OCI-LY7 (cell line): ENCODE data around the gene TPPP3. TPM values are rescaled to one million over a fixed set of nuclear protein-coding genes. Genes with fewer than 3 reads are reported as not detected.
"Not testable (repeated sequence)": the region's sequence is repeated elsewhere in the genome, so short reads cannot be mapped to it uniquely, and the experiment has no call there.

Experiments
- BruUV-seq: library from RNA; stranded (reverse); fragments of 400-500 nt; replicated peaks from 2 replicates; lab custom pipeline; 2021; lab: Mats Ljungman, UMichigan
- CTCF ChIA-PET: fragments of 300-600 bp; sonication (Branson Sonifier 250); formaldehyde crosslinking; loops from one replicate; lab custom pipeline; 2022; ENCODE audit warnings: antibody characterized with exemption; ENCODE audit not compliant: unreplicated experiment; lab: Charles Lee
- POLR2A ChIA-PET: fragments of 300-600 bp; sonication (Branson Sonifier 250); formaldehyde crosslinking; loops from one replicate; lab custom pipeline; 2022; ENCODE audit warnings: antibody characterized with exemption; lab: Charles Lee
- DNase-seq: peaks from one replicate; pipeline ENCODE4 v3.0.0-alpha.2; 2015; ENCODE audit warnings: low spot score
- H2AFZ ChIP-seq: fragments of 200-600 bp; sonication (generic), shearing (Covaris generic); 2 replicates; pipeline ENCODE4 v1.6.1; 2014; ENCODE audit warnings: mild to moderate bottlenecking, antibody characterized with exemption, low read length, moderate library complexity
- H3K27ac ChIP-seq: fragments of 200-600 bp; sonication (generic); 2 replicates; pipeline ENCODE4 v1.5.1; 2014; ENCODE audit warnings: mixed run types, low read depth, mild to moderate bottlenecking, moderate library complexity, low read length, inconsistent platforms; ENCODE audit not compliant: poor library complexity, severe bottlenecking
- H3K36me3 ChIP-seq: fragments of 200-600 bp; sonication (generic); 2 replicates; pipeline ENCODE4 v1.6.1; 2014; ENCODE audit warnings: mild to moderate bottlenecking, antibody characterized with exemption, low read length, moderate library complexity, mixed read lengths; ENCODE audit not compliant: insufficient read depth
- H3K4me1 ChIP-seq: fragments of 200-600 bp; sonication (generic); 2 replicates; pipeline ENCODE4 v1.5.1; 2014; ENCODE audit warnings: mild to moderate bottlenecking, low read length; ENCODE audit not compliant: insufficient read depth, poor library complexity, severe bottlenecking
- H3K4me2 ChIP-seq: fragments of 200-600 bp; sonication (generic); 2 replicates; pipeline ENCODE4 v1.6.1; 2014; ENCODE audit warnings: mild to moderate bottlenecking, low read length
- H3K4me3 ChIP-seq: fragments of 200-600 bp; sonication (generic); 2 replicates; pipeline ENCODE4 v1.5.1; 2014; ENCODE audit warnings: mild to moderate bottlenecking, low read depth, low read length; ENCODE audit not compliant: poor library complexity, severe bottlenecking
- H3K79me2 ChIP-seq: fragments of 200-600 bp; sonication (generic); 2 replicates; pipeline ENCODE4 v1.6.1; 2016; ENCODE audit warnings: low read depth, mild to moderate bottlenecking, low read length, moderate library complexity, mixed read lengths; ENCODE audit not compliant: insufficient read depth
- H3K9me2 ChIP-seq: fragments of 200-600 bp; sonication (generic); 2 replicates; pipeline ENCODE4 v1.6.1; 2016; ENCODE audit warnings: mild to moderate bottlenecking, low read length, mixed read lengths; ENCODE audit not compliant: insufficient read depth
- H3K9me3 ChIP-seq: fragments of 200-600 bp; sonication (generic); 2 replicates; pipeline ENCODE4 v1.6.1; 2014; ENCODE audit warnings: mild to moderate bottlenecking, mixed run types, low read length, mixed read lengths
- H4K20me1 ChIP-seq: fragments of 200-600 bp; sonication (generic); 2 replicates; pipeline ENCODE4 v1.6.1; 2014; ENCODE audit warnings: mild to moderate bottlenecking, antibody characterized with exemption, low read length, moderate library complexity, mixed read lengths; ENCODE audit not compliant: insufficient read depth
- EZH2phosphoT487 ChIP-seq: fragments of 200-600 bp; sonication (generic); IDR thresholded peaks from 2 replicates; pipeline ENCODE4 v1.6.1; 2018; ENCODE audit warnings: low read depth, borderline replicate concordance, mild to moderate bottlenecking, mixed run types, antibody characterized with exemption, low read length, moderate library complexity, mixed read lengths
- intact Hi-C: fragments of 100-400 bp; cut with micrococcal nuclease; formaldehyde crosslinking; loops from one replicate; pipeline ENCODE4 v1.10.0; 2022; ENCODE audit not compliant: unreplicated experiment
- total RNA-seq, 2 experiments: library from RNA; depleted of rRNA in 1 of 2; stranded (reverse); fragments of >200 nt in 1 of 2; shearing (Covaris generic) in 1 of 2; gene quantifications; 2 replicates each; pipeline ENCODE4 v1.2.3, GENCODE V29; 2014 to 2022
- TF ChIP-seq, protein P1 (sequence below): fragments of 200-600 bp; sonication (generic); conservative IDR thresholded peaks from 2 replicates; pipeline ENCODE4 v1.5.1; 2014; ENCODE audit warnings: mild to moderate bottlenecking, antibody characterized with exemption, low read length, moderate library complexity, mixed read lengths

Gene TPPP3
- total RNA-seq, 2 experiments from 2014 or later: not detected

DNA sequence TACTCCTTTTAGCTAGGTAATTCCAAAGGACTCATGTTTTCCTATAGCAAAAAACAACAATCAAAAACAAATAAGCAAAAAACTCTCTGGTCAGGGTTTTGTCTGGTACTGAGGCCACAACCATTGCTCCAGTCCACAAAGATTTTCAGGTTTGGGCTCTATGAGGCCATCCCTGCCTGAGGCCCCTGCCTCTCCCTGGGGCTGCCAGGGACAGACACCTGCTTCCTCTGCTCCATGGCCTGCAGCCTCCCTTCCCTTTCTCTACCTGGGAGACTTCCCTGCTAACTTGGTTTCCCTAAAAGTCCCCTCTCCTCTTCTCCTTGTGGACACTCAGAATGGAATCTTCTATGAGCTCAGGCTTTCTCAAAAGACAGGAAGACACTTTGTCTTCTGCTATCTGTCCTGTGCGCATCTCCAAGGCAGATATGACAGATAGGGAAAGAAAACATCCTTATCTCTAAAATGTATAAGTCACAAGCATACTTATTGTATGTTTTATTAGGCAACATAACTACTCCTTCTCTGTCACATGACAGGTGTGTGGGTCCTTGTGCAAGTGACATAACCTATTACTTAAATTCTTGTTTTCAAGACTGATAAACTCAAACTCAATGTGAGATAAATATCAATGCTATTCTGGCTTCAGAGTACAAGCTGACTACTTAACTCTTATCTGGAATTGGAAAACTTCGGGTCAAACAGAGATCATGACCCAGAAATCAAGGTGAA lies 24.2 kb upstream of the TPPP3 start:
- H3K9me3 ChIP-seq: no peaks in the 10 kb centered on the region
- ChIA-PET POLR2A (no interaction called here), CTCF (no interaction called here)
- intact Hi-C loops: no loop called here
- H3K4me3 ChIP-seq: no peak overlapping the region
- TF ChIP-seq, protein P1, sequence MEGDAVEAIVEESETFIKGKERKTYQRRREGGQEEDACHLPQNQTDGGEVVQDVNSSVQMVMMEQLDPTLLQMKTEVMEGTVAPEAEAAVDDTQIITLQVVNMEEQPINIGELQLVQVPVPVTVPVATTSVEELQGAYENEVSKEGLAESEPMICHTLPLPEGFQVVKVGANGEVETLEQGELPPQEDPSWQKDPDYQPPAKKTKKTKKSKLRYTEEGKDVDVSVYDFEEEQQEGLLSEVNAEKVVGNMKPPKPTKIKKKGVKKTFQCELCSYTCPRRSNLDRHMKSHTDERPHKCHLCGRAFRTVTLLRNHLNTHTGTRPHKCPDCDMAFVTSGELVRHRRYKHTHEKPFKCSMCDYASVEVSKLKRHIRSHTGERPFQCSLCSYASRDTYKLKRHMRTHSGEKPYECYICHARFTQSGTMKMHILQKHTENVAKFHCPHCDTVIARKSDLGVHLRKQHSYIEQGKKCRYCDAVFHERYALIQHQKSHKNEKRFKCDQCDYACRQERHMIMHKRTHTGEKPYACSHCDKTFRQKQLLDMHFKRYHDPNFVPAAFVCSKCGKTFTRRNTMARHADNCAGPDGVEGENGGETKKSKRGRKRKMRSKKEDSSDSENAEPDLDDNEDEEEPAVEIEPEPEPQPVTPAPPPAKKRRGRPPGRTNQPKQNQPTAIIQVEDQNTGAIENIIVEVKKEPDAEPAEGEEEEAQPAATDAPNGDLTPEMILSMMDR: no peak
- no peak for TF ChIP-seq EZH2phosphoT487
- H3K36me3 ChIP-seq: no peaks in the 10 kb centered on the region
- no peak for DNase-seq
- H3K4me1 ChIP-seq: no peaks in the 10 kb centered on the region
- no peak overlapping the region for H2AFZ ChIP-seq
- no TSS peak for BruUV-seq
- H3K4me2 ChIP-seq: no peak overlapping the region
- H3K27ac ChIP-seq: no peak overlapping the region
- no peaks in the 10 kb centered on the region for H3K79me2 ChIP-seq
- H4K20me1 ChIP-seq: no peaks in the 10 kb centered on the region
- H3K9me2 ChIP-seq: no peaks in the 10 kb centered on the region

DNA sequence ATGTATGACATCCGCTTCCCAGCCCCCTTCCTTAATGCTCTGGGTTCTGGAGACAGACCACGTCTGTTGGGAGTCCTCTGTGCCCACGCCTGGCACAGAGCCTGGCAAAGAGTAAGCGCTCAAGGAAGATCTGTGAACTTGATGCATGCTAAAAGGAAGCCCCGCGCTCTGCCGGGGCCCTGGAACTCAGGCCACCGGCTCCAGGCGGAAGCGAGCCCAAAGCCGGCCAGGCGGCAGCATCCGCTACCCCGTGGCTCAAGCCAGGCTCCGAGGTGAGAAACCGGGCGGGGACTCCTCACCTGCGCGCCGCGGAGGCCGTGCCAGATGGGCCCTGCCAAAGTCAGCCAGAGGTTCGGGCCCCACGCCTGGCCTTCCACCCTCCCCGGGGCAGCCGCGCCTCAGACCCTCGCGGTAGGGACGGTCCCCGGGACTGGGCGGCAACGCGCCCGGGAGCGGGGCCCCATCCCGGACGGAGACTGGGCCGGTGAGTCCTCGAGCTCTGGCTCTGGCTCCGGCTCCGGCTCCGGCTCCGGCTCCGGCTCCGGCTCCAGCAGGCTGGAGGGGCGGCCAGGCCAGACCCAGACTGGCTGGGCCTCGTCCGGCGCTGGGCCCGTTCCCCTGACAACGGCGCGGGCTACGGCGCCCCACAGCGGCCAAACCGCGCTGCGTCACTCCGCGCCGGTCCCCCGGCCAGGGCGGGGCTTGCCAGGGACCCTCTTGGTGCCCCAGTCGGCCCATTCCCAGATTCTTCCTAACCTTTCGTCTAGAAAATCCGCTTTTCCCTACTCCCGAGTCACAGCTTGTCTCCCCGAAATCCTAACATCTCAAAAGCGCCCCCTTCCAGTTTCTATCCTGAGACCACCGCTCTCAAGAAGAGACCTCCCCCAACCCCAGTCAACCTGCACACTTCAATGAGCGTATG lies 22.8 kb upstream of the TPPP3 start, which contains the start of gene ZDHHC1:
ZDHHC1 (minus strand) TSS at position 606 of the 922 bp plus-strand sequence. CDS start 8,702 bp downstream, outside the sequence.
- H3K4me2 ChIP-seq: no peak within 1 kb of the TSS; the same call in 1 of the 2 replicates
- no peak within 1 kb of the TSS for H2AFZ ChIP-seq
- H4K20me1 ChIP-seq: no peaks in the 10 kb centered on the region
- no peaks in the 10 kb centered on the region for H3K4me1 ChIP-seq
- DNase-seq: peak; percentile 14
- no peak within 1 kb of the TSS for H3K27ac ChIP-seq
- no peaks in the 10 kb centered on the region for H3K9me2 ChIP-seq
- TF ChIP-seq, protein P1: peak; percentile 71
- no peak for TF ChIP-seq EZH2phosphoT487
- no peaks in the 10 kb centered on the region for H3K36me3 ChIP-seq
- H3K9me3 ChIP-seq: no peaks in the 10 kb centered on the region
- no peaks in the 10 kb centered on the region for H3K79me2 ChIP-seq
- H3K4me3 ChIP-seq: peak within 1 kb of the TSS; percentile 21
- BruUV-seq: no TSS peak
- CTCF ChIA-PET: no interaction called here
- POLR2A ChIA-PET: interaction anchor here (0.6 kb wide), 1 partner anchor 69 kb away, joined by 3 read pairs; no protein-coding TSS in a partner anchor
- intact Hi-C loops: no loop called here

DNA sequence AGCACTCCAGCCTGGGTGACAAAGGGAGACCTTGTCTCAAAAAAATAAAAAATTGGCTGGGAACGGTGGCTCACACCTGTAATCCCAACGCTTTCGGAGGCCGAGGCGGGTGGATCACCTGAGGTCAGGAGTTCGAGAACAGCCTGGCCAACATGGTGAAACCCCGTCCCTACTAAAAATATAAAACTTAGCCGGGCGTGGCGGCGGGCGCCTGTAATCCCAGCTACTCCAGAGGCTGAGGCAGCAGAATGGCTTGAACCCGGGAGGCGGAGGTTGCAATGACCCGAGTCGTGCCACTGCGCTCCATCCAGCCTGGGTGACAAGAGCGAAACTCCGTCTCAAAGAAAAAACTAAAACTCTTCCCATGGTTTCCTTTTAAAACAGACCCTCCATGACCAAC lies 22.1 kb upstream of the TPPP3 start:
- BruUV-seq, H3K4me2 ChIP-seq, H3K36me3 ChIP-seq: not testable (repeated sequence)

More for the DNA sequence above, 22.1 kb upstream of the TPPP3 start:
- H3K27ac ChIP-seq, H4K20me1 ChIP-seq, H3K4me1 ChIP-seq, H2AFZ ChIP-seq, intact Hi-C loops, H3K79me2 ChIP-seq, H3K4me3 ChIP-seq, H3K9me3 ChIP-seq, DNase-seq, POLR2A ChIA-PET, H3K9me2 ChIP-seq, CTCF ChIA-PET: not testable (repeated sequence)
